Right lobe of liver (tissue), 4 donors: ENCODE measurements around the gene NOD1.

Source experiments
- POLR2A ChIP-seq: fragments of 450-650 bp; IDR thresholded peaks from one replicate; pipeline ENCODE4 v1.6.1; 2017; ENCODE audit warnings: antibody characterized with exemption, mild to moderate bottlenecking
- TF ChIP-seq, protein P1 (sequence below), 4 donors: fragments of 200-600 bp in 3 of 4; fragments of 450-650 bp in 1 of 4; IDR thresholded peaks; one replicate each; pipeline versions ENCODE4 v1.5.1 to v1.8.0; 2016 to 2022; ENCODE audit warnings: antibody characterized with exemption in 4 of 4, mild to moderate bottlenecking in 2 of 4
- donor health status: DM: no; HTN: no; CAD: no.
- donor health status: DM: no; HTN: no; CAD: no.
- donor health status: DM: no; HTN: yes; CAD: no.

DNA sequence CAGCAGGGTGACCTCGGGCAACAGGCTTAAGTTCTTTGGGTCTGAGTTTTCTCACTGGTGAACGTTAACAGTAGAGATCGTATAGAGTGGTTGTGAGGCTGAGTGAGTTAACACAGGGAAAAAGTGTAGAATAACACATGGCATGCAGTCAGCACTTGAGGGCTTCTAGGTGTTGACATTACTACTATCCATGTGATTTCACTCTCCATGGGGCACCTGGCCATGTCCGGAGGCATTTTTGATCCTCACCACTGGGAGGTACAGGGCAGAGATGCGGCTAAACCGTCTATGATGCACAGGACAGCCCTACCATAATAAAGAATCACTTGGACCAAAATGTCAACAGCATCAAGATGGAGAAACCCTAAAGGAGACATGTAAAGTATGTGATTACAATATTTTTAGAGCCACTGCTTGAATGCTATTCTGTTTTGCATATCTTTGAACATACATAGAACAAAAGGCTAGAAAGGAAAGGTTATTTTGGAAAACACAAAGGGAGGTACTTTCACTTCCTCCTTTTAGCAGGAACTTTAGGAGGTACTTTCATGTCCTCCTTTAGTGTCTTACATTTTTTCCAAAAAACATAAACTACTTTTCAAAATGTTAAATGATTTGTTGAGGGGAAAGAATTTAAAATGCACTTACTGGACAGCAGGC, 44.3 kb downstream of the NOD1 start:
- TF ChIP-seq, protein P1, sequence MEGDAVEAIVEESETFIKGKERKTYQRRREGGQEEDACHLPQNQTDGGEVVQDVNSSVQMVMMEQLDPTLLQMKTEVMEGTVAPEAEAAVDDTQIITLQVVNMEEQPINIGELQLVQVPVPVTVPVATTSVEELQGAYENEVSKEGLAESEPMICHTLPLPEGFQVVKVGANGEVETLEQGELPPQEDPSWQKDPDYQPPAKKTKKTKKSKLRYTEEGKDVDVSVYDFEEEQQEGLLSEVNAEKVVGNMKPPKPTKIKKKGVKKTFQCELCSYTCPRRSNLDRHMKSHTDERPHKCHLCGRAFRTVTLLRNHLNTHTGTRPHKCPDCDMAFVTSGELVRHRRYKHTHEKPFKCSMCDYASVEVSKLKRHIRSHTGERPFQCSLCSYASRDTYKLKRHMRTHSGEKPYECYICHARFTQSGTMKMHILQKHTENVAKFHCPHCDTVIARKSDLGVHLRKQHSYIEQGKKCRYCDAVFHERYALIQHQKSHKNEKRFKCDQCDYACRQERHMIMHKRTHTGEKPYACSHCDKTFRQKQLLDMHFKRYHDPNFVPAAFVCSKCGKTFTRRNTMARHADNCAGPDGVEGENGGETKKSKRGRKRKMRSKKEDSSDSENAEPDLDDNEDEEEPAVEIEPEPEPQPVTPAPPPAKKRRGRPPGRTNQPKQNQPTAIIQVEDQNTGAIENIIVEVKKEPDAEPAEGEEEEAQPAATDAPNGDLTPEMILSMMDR (IDR thresholded peaks at IDR 0.05): no peak
- TF ChIP-seq POLR2A: no peak
